Measurements from ENCODE around the gene CAPN10.

The CAPN10 gene

DNA sequence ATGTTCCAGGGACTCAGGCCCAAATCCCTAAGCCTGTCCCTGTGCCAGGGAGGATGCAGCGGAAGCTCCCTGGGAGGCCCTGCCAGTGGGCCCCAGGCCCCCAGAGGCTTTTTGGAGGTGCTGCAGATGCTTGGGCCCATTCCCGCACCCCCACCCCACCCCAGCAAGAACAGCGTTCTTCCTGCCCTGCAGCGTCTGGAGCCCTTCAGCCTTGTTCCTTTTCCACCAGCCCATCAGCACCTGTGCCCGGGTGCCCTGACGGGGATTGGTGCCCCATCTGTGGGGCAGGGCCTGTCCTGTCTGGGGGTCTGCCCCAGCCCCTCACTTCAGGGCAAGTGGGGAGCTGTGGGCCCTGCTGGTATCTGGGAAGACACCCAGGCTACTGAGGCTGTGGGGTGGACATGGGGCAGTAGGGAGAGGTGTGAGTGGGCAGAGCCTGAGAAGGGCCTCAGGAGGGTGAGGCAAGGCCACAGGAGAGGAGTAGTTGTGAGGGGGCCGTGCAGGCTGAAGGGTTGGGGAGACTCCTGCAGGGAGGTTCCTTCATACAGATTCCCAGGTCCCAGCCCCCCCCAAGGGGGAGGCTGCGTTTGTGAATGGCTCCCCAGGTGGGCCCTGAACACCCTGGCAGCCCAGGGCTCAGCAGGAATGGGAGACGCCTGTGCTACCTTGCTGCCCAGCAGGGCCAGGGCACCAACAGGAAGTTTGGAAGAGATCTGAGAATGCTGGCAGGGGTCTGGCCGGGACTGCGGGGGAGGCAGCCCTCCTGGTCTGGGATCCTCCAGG lies 15.8 kb upstream of the CAPN10 start:
- Histone ChIP-seq H3K36me3 (ENCODE audit: low read length) (no peaks in the 10 kb centered on the region), H3K9me2 (replicated peaks; ENCODE audit: insufficient read depth, low read length) (no peaks in the 10 kb centered on the region), H3K4me3 (ENCODE audit: insufficient read depth, low read length, poor library complexity, severe bottlenecking) (no peak overlapping the region), H2AFZ (ENCODE audit: low read depth, low read length, severe bottlenecking) (no peak overlapping the region), H3K9ac (ENCODE audit: low read length) (no peak overlapping the region), H3K79me2 (ENCODE audit: insufficient read depth, low read length) (peaks cover 24% of the 10 kb centered on the region), H3F3A (ENCODE audit: insufficient read depth) (peaks cover 10% of the 10 kb centered on the region; the same call in 1 of the 2 replicates), H3K27ac (ENCODE audit: low read depth, low read length) (no peak overlapping the region), H3K27me3 (ENCODE audit: low read length) (no peaks in the 10 kb centered on the region), H4K20me1 (ENCODE audit: low read depth, low read length) (no peaks in the 10 kb centered on the region), H3K4me2 (ENCODE audit: low read depth, low read length, poor library complexity, severe bottlenecking) (no peak overlapping the region), H3K9me3 (ENCODE audit: insufficient read depth, low read length) (no peaks in the 10 kb centered on the region)
- TF ChIP-seq EZH2phosphoT487 (conservative IDR thresholded peaks at IDR 0.05; ENCODE audit: low read length), result no peak
- TF ChIP-seq, protein P1, sequence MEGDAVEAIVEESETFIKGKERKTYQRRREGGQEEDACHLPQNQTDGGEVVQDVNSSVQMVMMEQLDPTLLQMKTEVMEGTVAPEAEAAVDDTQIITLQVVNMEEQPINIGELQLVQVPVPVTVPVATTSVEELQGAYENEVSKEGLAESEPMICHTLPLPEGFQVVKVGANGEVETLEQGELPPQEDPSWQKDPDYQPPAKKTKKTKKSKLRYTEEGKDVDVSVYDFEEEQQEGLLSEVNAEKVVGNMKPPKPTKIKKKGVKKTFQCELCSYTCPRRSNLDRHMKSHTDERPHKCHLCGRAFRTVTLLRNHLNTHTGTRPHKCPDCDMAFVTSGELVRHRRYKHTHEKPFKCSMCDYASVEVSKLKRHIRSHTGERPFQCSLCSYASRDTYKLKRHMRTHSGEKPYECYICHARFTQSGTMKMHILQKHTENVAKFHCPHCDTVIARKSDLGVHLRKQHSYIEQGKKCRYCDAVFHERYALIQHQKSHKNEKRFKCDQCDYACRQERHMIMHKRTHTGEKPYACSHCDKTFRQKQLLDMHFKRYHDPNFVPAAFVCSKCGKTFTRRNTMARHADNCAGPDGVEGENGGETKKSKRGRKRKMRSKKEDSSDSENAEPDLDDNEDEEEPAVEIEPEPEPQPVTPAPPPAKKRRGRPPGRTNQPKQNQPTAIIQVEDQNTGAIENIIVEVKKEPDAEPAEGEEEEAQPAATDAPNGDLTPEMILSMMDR (IDR thresholded peaks at IDR 0.05; ENCODE audit: insufficient read depth, low read length, poor library complexity, severe bottlenecking), result no peak

- Histone ChIP-seq H4K20me1 (ENCODE audit: low read depth, low read length) (no peaks in the 10 kb centered on the region), H3K4me3 (ENCODE audit: insufficient read depth, low read length, poor library complexity, severe bottlenecking) (no peak overlapping the region), H3K79me2 (ENCODE audit: insufficient read depth, low read length) (peaks cover 24% of the 10 kb centered on the region), H3K4me2 (ENCODE audit: low read depth, low read length, poor library complexity, severe bottlenecking) (no peak overlapping the region), H3K9ac (ENCODE audit: low read length) (no peak overlapping the region), H3K36me3 (ENCODE audit: low read length) (no peaks in the 10 kb centered on the region), H3K27me3 (ENCODE audit: low read length) (no peaks in the 10 kb centered on the region), H3K9me3 (ENCODE audit: insufficient read depth, low read length) (no peaks in the 10 kb centered on the region), H2AFZ (ENCODE audit: low read depth, low read length, severe bottlenecking) (no peak overlapping the region), H3K27ac (ENCODE audit: low read depth, low read length) (no peak overlapping the region), H3K9me2 (replicated peaks; ENCODE audit: insufficient read depth, low read length) (no peaks in the 10 kb centered on the region), H3F3A (ENCODE audit: insufficient read depth) (0 out of 2 replicates have a peak, but pooled peaks cover 4% of the 10 kb centered on the region)
- no peak for TF ChIP-seq EZH2phosphoT487 (conservative IDR thresholded peaks at IDR 0.05; ENCODE audit: low read length)
Observed at GRCh38 chr2:240571314-240571973, 15.1 kb upstream of the CAPN10 start.

GRCh38 chr2:240572141-240573031 lies 14.1 kb upstream of the CAPN10 start:
- Histone ChIP-seq H3K4me3 (ENCODE audit: insufficient read depth, low read length, poor library complexity, severe bottlenecking) (no peak overlapping the region), H3K27ac (ENCODE audit: low read depth, low read length) (no peak overlapping the region), H3K4me2 (ENCODE audit: low read depth, low read length, poor library complexity, severe bottlenecking) (no peak overlapping the region), H3F3A (ENCODE audit: insufficient read depth) (no peaks in the 10 kb centered on the region), H3K9me3 (ENCODE audit: insufficient read depth, low read length) (no peaks in the 10 kb centered on the region), H3K79me2 (ENCODE audit: insufficient read depth, low read length) (peaks cover 19% of the 10 kb centered on the region), H3K27me3 (ENCODE audit: low read length) (no peaks in the 10 kb centered on the region), H3K36me3 (ENCODE audit: low read length) (no peaks in the 10 kb centered on the region), H2AFZ (ENCODE audit: low read depth, low read length, severe bottlenecking) (no peak overlapping the region), H3K9ac (ENCODE audit: low read length) (no peak overlapping the region), H4K20me1 (ENCODE audit: low read depth, low read length) (no peaks in the 10 kb centered on the region), H3K9me2 (replicated peaks; ENCODE audit: insufficient read depth, low read length) (no peaks in the 10 kb centered on the region)
- TF ChIP-seq EZH2phosphoT487 (conservative IDR thresholded peaks at IDR 0.05; ENCODE audit: low read length), result no peak
- TF ChIP-seq, protein P1 (IDR thresholded peaks at IDR 0.05; ENCODE audit: insufficient read depth, low read length, poor library complexity, severe bottlenecking), result no peak

Data from SU-DHL-6 (cell line).